GM21825 (cell line): ENCODE results near the gene HOXB8.

Source experiments
- ATAC-seq: cut with Tn5 transposase; IDR thresholded peaks from one replicate; pipeline ENCODE4 v1.9.1; 2021; ENCODE audit warnings: mild to moderate bottlenecking, moderate library complexity; ENCODE audit not compliant: unreplicated experiment

The HOXB8 gene

GRCh38 chr17:48615047-48615962, at the start of gene HOXB8:
TSS of gene HOXB8 (minus strand) at chr17:48615292. CDS start at chr17:48614704, 588 bp downstream.
- no peak for ATAC-seq

DNA sequence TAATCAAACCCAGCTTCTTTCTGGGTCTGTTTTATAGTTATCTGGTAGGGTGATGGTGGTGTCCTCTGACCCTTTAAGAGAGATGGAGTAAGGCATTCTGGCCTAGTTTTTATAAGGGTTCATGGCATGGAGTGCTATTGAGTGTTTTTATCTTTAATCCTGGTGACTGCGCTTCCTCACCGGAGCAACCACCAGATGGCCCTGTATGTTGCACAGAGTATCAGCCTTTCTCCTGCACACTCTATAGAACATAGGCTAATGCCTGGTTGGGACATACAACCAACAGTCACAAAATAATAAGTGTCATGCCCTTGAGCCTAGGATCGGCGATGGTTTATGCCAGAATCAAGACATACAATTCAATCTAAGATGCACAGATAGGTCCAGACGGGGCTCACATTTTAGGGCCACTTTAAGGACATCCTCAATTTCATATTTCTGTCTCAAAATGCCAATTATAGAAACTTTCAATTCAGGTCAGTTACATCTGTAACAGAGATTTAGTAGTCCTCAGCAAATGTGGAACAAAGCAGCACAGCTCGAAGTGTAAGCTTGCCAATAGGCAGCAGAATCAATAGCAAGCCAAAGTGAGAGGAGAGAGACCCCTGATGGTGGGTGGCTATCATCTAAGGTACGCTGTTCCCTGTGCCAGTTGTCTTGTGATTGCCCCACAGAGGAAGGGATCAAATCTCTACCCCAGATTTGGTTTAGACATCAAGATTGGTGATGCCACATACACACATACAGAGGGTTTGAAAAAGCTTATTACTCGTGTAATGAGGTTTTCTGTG, 48.2 kb upstream of the HOXB8 start:
- ATAC-seq, result no peak

GRCh38 chr17:48655913-48656312, 40.8 kb upstream of the HOXB8 start:
- no peak for ATAC-seq

DNA sequence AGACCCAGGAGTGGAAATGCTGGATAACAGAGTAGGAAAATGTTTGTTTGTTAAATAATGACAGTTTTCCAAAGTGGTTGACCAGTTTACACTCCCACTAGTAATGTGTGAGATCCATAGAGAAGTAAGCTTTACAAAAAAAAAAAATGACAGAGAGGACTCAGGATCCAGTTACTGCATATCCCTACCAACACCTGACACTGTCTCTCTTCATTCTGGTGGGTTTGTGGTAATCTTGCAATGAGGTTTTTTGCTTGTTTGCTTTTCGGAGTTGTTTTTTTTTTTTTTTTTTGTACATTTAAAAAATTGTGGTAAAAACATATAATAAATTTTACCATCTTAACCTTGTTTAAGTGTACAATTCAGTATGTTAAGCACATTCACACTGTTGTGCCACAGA, 34.6 kb upstream of the HOXB8 start:
- ATAC-seq, result no peak

- ATAC-seq, result no peak
Measured at GRCh38 chr17:48647963-48648245, 32.8 kb upstream of the HOXB8 start.

DNA sequence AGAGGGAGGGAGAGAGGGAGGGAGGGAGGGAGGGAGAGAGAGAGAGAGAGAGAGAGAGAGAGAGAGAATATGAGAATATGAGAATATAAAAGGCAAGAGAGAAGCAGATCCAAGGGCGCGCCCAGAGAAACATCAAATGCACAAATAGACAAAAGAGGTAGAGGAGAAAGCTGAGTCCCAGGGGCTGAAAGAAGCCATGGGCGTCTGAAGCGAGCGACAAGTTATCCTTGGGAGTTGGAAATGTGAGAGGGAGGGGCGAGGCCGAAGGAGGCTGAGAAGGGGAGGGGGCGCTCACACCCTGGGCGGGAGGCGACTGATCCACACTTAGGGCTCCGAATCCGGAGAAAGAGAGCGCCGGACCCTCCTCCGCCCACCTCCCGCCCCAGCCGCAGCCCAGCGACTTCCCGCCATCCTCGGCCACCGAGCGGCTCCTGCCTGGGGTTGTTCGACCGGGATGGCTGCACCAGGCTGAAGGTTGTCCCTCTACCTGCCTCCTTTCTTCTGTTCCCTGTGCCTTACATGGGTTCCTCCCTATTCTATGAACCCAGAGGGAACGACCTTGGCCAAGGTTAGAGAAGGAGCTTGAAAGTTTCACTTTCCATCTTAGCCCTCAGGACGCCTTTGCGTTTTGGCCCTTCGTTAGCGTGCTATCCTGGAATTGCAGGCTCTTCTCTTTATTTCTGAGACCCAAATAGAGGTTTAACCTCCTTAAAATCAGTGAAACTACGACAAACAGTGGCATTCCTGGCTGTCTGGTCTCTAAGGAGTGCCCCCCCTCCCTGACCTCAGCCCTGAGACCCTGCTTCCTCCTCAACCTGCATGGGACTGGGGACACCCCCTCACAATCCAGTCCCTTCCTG, 32.2 kb upstream of the HOXB8 start:
- no peak for ATAC-seq

GRCh38 chr17:48646183-48647102, 31.4 kb upstream of the HOXB8 start:
- ATAC-seq, result no peak

GRCh38 chr17:48645639-48646182, 30.6 kb upstream of the HOXB8 start:
- ATAC-seq, result no peak

DNA sequence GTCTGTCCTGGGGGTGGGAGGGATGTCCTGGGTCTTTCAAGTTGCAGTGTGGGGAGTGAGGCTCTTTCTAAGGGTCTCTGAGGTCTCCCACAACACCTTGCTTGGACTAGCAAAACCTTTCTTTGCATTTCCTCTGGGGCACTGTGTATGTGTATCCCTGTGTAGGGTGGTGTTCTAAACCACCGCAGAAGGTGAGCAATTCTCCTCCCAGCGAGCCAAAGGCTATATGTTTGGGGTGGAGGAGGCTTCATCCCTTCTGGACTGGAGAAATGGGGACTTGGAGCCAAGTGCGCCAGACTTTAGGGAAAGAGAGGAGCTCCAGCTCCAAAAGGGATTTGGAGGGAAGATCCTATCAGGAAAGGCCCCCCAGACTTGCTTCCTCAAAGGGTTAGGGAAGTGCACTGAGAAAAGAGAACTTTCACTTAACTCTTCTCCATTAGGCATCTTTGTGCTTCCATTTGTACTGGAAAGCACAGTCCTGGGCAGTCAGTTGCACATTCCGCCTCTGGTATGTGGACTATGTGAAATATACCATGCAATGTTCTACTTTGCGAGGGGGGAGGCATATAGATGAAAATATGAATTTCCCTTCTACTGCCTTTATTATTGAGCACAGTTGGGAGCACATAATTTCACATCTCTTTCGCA, 29.9 kb upstream of the HOXB8 start:
- ATAC-seq, result no peak

- ATAC-seq, result no peak
Measured at GRCh38 chr17:48644159-48644558, 29.1 kb upstream of the HOXB8 start.

DNA sequence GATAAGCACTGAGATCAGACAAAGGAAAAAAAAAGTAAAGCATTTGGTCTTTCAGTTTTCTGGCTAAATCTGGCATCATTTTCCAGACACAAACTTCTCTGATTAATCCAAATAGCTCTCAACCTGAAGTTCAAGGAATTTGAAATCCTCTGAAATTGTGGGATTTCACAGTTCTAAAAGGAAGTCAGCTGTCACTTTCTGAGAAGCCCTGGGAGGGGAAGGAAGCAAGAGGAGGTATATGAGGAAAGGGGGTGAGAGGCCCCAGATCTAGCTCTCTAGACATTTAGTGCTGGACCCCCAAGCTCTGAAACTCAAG, 28.6 kb upstream of the HOXB8 start:
- ATAC-seq, result no peak

DNA sequence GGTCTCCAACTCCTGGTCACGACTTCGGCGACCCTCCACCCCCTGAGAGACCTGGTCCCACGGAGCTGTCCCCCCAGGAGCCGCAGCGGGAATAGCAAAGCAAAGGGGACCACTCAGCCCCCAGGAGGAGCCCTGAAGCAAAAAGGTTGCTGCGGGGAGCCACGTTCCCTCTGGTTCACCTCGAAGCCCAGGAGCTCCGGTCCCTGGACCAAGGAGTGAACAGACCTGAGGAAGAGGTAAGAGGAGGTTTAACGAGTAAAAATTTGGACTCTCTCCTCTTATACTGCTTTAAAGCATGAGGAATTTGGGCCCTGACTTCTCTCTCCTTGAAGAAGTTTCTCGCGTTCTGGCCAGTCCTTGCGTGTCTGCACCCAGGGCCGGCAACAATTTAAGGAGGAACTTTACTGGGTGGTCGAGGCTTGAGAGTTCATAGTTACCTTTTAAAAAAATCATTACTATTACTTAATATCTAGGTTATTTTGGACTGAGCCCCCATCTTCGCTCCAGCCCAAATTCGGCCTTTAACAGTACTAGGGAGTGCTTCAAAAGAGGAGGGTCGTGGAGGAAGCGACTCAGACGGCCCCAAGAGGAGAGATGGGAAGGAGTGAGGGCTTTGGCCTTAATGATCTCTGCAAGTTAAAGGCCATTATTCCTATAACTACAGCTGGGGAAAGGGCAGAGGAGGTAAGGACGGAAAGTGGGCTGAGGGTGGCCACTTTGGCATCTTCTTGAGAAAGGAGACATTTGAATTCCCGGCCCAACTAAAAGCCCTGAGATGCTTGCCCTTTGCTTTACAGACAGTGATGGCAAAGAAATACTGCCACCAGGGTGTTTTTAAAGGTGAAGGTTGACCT, 28.0 kb upstream of the HOXB8 start:
- ATAC-seq, result no peak

DNA sequence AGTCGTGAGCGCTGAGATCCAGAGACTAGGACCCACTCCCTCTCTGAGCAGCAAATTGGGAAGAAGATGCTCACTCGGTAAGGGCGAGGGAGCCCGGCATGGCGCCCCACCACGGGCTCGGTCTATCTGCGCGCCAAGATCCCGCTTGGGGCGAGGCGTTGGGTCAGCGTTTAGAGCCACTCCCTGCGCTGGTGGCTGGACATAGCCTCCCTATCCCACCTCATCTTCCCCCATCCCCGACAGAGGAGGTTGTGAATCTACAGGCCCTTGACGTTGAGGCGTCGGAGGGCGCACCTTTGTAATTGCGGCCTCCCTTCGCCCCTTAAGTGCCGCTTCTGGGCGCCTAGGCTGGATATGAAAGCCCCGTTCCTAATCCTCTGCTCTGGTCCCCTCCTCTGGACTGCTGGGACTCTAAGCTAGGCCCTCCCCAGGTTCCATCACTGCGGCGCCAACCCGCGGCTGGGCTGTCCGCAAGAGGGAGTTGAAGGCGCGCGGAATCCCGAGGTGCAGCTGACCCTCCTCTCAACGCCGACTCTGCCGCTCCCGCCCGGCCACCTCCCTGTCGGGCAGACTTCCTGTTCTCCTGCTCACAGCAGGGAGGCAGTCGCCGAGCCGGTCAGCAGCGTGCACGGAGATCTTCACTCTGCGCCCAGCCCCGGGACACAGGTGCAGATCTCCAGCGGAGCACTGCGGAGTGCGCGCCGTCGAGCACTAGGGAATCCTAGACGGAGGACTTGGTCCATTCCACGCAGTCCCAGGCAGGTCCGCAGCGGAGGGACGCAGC, 27.2 kb upstream of the HOXB8 start:
- no peak for ATAC-seq

DNA sequence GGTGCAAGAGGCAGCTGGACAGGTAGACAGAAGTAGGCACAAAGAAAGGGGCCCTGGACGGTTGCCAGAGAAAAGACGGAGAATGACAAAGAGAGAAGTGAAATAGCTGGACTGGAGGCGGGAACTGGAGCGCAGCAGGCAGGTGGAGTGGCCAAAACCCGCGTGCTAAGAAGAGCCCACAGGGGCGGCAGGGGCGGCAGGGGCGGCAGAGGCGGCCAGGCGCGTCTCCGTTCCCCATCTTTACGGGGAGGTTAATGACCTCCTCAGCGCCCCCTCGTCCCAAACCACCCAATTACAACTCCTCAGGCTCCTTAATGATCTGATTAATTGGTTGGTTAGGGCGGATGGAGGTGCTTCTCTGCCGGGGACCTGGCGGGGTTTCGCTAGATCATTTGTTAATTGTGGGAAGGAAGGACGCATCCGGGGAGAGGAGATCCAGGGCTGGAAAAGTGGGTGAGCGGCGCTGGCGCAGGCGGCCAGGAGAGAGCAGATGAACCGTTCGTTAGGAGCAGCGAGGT, 26.5 kb upstream of the HOXB8 start:
- ATAC-seq, result no peak

- ATAC-seq, result no peak
Measured at GRCh38 chr17:48640858-48641180, 25.7 kb upstream of the HOXB8 start.

GRCh38 chr17:48639982-48640857, 25.1 kb upstream of the HOXB8 start:
- no peak for ATAC-seq

DNA sequence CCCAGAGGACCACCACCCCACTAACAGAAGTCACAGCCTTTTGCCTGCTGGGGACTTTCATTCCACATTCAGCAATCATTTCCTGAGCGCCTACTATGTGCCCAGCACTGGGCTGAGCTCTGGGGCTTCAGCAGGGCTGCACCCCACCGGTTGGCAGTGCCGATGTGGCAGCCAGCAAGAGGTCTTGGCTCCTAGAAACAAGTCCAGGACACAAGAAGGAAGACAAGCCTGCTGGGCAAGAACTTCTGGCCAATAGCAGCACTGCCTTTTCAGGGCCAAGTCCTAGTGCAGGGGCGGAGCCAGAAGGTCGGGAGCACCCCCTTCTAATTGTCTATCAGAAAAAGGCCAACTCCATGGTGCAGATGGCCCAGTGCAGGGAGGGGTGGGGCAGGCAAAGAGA, 24.0 kb upstream of the HOXB8 start:
- ATAC-seq, result no peak
